Measurements from ENCODE around the gene FAM180B.

DNA sequence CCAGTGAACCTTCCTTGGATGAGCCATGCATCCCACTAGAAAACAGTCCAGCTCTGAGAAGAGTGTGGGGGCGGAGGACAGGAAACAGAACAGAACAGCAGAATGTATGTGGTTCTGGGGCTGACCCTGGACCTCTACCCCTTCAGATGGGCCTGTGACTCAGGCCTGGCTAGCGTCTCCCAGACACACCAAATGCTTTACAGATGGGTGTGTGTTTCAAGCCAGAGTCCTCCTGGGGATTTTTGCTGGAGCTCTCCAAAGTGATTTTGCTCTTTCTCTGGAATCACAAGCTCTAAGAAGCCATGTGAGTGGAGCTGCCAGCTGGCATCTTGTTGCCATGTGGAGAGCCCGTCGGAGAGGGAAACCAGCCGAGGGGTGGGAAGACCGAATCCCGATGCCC is 20.9 kb downstream of the FAM180B start:
- TF ChIP-seq, protein P1, sequence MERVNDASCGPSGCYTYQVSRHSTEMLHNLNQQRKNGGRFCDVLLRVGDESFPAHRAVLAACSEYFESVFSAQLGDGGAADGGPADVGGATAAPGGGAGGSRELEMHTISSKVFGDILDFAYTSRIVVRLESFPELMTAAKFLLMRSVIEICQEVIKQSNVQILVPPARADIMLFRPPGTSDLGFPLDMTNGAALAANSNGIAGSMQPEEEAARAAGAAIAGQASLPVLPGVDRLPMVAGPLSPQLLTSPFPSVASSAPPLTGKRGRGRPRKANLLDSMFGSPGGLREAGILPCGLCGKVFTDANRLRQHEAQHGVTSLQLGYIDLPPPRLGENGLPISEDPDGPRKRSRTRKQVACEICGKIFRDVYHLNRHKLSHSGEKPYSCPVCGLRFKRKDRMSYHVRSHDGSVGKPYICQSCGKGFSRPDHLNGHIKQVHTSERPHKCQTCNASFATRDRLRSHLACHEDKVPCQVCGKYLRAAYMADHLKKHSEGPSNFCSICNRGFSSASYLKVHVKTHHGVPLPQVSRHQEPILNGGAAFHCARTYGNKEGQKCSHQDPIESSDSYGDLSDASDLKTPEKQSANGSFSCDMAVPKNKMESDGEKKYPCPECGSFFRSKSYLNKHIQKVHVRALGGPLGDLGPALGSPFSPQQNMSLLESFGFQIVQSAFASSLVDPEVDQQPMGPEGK (tag by site-specific recombination; IDR thresholded peaks at IDR 0.05): no peak
- no peak for TF ChIP-seq ZNF623 (tag by site-specific recombination; IDR thresholded peaks at IDR 0.05)
- no peak for TF ChIP-seq YY1 (tag by site-specific recombination; IDR thresholded peaks at IDR 0.05)
- TF ChIP-seq, protein P2, sequence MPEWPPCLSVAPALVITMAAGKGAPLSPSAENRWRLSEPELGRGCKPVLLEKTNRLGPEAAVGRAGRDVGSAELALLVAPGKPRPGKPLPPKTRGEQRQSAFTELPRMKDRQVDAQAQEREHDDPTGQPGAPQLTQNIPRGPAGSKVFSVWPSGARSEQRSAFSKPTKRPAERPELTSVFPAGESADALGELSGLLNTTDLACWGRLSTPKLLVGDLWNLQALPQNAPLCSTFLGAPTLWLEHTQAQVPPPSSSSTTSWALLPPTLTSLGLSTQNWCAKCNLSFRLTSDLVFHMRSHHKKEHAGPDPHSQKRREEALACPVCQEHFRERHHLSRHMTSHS (tag by site-specific recombination; IDR thresholded peaks at IDR 0.05): no peak
- TF ChIP-seq MYNN (tag by site-specific recombination; IDR thresholded peaks at IDR 0.05; ENCODE audit: borderline replicate concordance): no peak
- TF ChIP-seq, protein P3, sequence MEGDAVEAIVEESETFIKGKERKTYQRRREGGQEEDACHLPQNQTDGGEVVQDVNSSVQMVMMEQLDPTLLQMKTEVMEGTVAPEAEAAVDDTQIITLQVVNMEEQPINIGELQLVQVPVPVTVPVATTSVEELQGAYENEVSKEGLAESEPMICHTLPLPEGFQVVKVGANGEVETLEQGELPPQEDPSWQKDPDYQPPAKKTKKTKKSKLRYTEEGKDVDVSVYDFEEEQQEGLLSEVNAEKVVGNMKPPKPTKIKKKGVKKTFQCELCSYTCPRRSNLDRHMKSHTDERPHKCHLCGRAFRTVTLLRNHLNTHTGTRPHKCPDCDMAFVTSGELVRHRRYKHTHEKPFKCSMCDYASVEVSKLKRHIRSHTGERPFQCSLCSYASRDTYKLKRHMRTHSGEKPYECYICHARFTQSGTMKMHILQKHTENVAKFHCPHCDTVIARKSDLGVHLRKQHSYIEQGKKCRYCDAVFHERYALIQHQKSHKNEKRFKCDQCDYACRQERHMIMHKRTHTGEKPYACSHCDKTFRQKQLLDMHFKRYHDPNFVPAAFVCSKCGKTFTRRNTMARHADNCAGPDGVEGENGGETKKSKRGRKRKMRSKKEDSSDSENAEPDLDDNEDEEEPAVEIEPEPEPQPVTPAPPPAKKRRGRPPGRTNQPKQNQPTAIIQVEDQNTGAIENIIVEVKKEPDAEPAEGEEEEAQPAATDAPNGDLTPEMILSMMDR (tag by site-specific recombination; IDR thresholded peaks at IDR 0.05): no peak
- no peak for TF ChIP-seq ZNF473 (tag by site-specific recombination; IDR thresholded peaks at IDR 0.05)
- TF ChIP-seq, protein P4, sequence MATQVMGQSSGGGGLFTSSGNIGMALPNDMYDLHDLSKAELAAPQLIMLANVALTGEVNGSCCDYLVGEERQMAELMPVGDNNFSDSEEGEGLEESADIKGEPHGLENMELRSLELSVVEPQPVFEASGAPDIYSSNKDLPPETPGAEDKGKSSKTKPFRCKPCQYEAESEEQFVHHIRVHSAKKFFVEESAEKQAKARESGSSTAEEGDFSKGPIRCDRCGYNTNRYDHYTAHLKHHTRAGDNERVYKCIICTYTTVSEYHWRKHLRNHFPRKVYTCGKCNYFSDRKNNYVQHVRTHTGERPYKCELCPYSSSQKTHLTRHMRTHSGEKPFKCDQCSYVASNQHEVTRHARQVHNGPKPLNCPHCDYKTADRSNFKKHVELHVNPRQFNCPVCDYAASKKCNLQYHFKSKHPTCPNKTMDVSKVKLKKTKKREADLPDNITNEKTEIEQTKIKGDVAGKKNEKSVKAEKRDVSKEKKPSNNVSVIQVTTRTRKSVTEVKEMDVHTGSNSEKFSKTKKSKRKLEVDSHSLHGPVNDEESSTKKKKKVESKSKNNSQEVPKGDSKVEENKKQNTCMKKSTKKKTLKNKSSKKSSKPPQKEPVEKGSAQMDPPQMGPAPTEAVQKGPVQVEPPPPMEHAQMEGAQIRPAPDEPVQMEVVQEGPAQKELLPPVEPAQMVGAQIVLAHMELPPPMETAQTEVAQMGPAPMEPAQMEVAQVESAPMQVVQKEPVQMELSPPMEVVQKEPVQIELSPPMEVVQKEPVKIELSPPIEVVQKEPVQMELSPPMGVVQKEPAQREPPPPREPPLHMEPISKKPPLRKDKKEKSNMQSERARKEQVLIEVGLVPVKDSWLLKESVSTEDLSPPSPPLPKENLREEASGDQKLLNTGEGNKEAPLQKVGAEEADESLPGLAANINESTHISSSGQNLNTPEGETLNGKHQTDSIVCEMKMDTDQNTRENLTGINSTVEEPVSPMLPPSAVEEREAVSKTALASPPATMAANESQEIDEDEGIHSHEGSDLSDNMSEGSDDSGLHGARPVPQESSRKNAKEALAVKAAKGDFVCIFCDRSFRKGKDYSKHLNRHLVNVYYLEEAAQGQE (tag by site-specific recombination; IDR thresholded peaks at IDR 0.05): no peak
- no peak for TF ChIP-seq ZNF324 (tag by site-specific recombination; IDR thresholded peaks at IDR 0.05)

Measured in HEK293 (cell line).